Activated naive CD4-positive, alpha-beta T cell treated with anti-CD3 and anti-CD28 coated beads, Interleukin-2, amount 50 U/mL, for 24 hours (primary cell): ENCODE measurements around the gene PCARE.

Experiments used
- H3K27ac Mint-ChIP-seq: one replicate; pipeline ENCODE4 v1.8.0; 2021; ENCODE audit warnings: mild to moderate bottlenecking, mixed read lengths
- H3K27me3 Mint-ChIP-seq: one replicate; pipeline ENCODE4 v1.8.0; 2021; ENCODE audit warnings: mixed read lengths
- H3K36me3 Mint-ChIP-seq: one replicate; pipeline ENCODE4 v1.8.0; 2021; ENCODE audit warnings: mixed read lengths
- H3K4me1 Mint-ChIP-seq: one replicate; pipeline ENCODE4 v1.8.0; 2021; ENCODE audit warnings: mixed read lengths
- H3K4me3 Mint-ChIP-seq: one replicate; pipeline ENCODE4 v1.8.0; 2021; ENCODE audit warnings: mild to moderate bottlenecking, mixed read lengths
- H3K9me3 Mint-ChIP-seq: one replicate; pipeline ENCODE4 v1.8.0; 2021; ENCODE audit warnings: mixed read lengths

Gene PCARE

GRCh38 chr2:29074411-29074810 lies at the start of gene PCARE:
Gene PCARE, minus strand, starts transcription at chr2:29074523. Its CDS starts 262 bp downstream, at chr2:29074261.
- H3K36me3 Mint-ChIP-seq: no peaks in the 10 kb centered on the region
- H3K27me3 Mint-ChIP-seq: no peaks in the 10 kb centered on the region
- H3K9me3 Mint-ChIP-seq: peaks cover 5% of the 10 kb centered on the region
- no peak within 1 kb of the TSS for H3K4me3 Mint-ChIP-seq
- H3K27ac Mint-ChIP-seq: no peak within 1 kb of the TSS
- no peaks in the 10 kb centered on the region for H3K4me1 Mint-ChIP-seq

- Mint-ChIP-seq H3K9me3 (peaks cover 7% of the 10 kb centered on the region), H3K27me3 (no peaks in the 10 kb centered on the region), H3K36me3 (peaks cover 43% of the 10 kb centered on the region), H3K27ac (peak overlapping the region; percentile 63), H3K4me1 (peaks cover 66% of the 10 kb centered on the region), H3K4me3 (peak overlapping the region; percentile 57)
Measured at GRCh38 chr2:29123617-29124349, 49.5 kb upstream of the PCARE start.

- Mint-ChIP-seq H3K27ac (no peak overlapping the region), H3K36me3 (peaks cover 36% of the 10 kb centered on the region), H3K4me3 (no peak overlapping the region), H3K4me1 (peaks cover 75% of the 10 kb centered on the region), H3K9me3 (peaks cover 7% of the 10 kb centered on the region), H3K27me3 (no peaks in the 10 kb centered on the region)
Measured at GRCh38 chr2:29120846-29121245, 46.5 kb upstream of the PCARE start.

GRCh38 chr2:29119211-29119610 lies 44.9 kb upstream of the PCARE start:
- peaks cover 24% of the 10 kb centered on the region for H3K36me3 Mint-ChIP-seq
- H3K27ac Mint-ChIP-seq: peak overlapping the region; percentile 41
- peaks cover 75% of the 10 kb centered on the region for H3K4me1 Mint-ChIP-seq
- H3K4me3 Mint-ChIP-seq: no peak overlapping the region
- peaks cover 7% of the 10 kb centered on the region for H3K9me3 Mint-ChIP-seq
- no peaks in the 10 kb centered on the region for H3K27me3 Mint-ChIP-seq

GRCh38 chr2:29117636-29118303 lies 43.4 kb upstream of the PCARE start:
- peaks cover 61% of the 10 kb centered on the region for H3K4me1 Mint-ChIP-seq
- no peaks in the 10 kb centered on the region for H3K27me3 Mint-ChIP-seq
- H3K4me3 Mint-ChIP-seq: peak overlapping the region; percentile 89
- H3K27ac Mint-ChIP-seq: no peak overlapping the region
- no peaks in the 10 kb centered on the region for H3K9me3 Mint-ChIP-seq
- peaks cover 11% of the 10 kb centered on the region for H3K36me3 Mint-ChIP-seq

- no peaks in the 10 kb centered on the region for H3K27me3 Mint-ChIP-seq
- H3K9me3 Mint-ChIP-seq: no peaks in the 10 kb centered on the region
- peak overlapping the region; percentile 89 for H3K4me3 Mint-ChIP-seq
- H3K36me3 Mint-ChIP-seq: peaks cover 3% of the 10 kb centered on the region
- H3K4me1 Mint-ChIP-seq: peaks cover 58% of the 10 kb centered on the region
- H3K27ac Mint-ChIP-seq: peak overlapping the region; percentile 97
Measured at GRCh38 chr2:29115797-29116781, 41.8 kb upstream of the PCARE start.

- Mint-ChIP-seq H3K27ac (peak within 1 kb of the TSS; percentile 98), H3K27me3 (no peaks in the 10 kb centered on the region), H3K36me3 (no peaks in the 10 kb centered on the region), H3K9me3 (no peaks in the 10 kb centered on the region), H3K4me3 (peak within 1 kb of the TSS; percentile 90), H3K4me1 (peaks cover 49% of the 10 kb centered on the region)
Measured at GRCh38 chr2:29114946-29115609, 40.8 kb upstream of the PCARE start, which contains the start of gene CLIP4. Gene CLIP4, plus strand, starts transcription at chr2:29115415. Its CDS starts 5,974 bp downstream, at chr2:29121389.

- Mint-ChIP-seq H3K4me1 (peaks cover 44% of the 10 kb centered on the region), H3K9me3 (no peaks in the 10 kb centered on the region), H3K36me3 (no peaks in the 10 kb centered on the region), H3K27me3 (no peaks in the 10 kb centered on the region), H3K4me3 (peak overlapping the region; percentile 90), H3K27ac (peak overlapping the region; percentile 98)
Measured at GRCh38 chr2:29114586-29114945, 40.2 kb upstream of the PCARE start.

- peaks cover 37% of the 10 kb centered on the region for H3K4me1 Mint-ChIP-seq
Measured at GRCh38 chr2:29113891-29114321, 39.6 kb upstream of the PCARE start.

GRCh38 chr2:29113027-29113686 lies 38.8 kb upstream of the PCARE start:
- Mint-ChIP-seq H3K36me3 (no peaks in the 10 kb centered on the region), H3K9me3 (no peaks in the 10 kb centered on the region), H3K4me1 (peaks cover 31% of the 10 kb centered on the region), H3K27ac (no peak overlapping the region), H3K27me3 (no peaks in the 10 kb centered on the region), H3K4me3 (no peak overlapping the region)

More at GRCh38 chr2:29113891-29114321, 39.6 kb upstream of the PCARE start:
- Mint-ChIP-seq H3K4me3 (peak overlapping the region; percentile 90), H3K27me3 (no peaks in the 10 kb centered on the region), H3K27ac (peak overlapping the region; percentile 98), H3K9me3 (no peaks in the 10 kb centered on the region), H3K36me3 (no peaks in the 10 kb centered on the region)

- Mint-ChIP-seq H3K36me3 (no peaks in the 10 kb centered on the region), H3K27me3 (no peaks in the 10 kb centered on the region), H3K27ac (no peak overlapping the region), H3K4me1 (peaks cover 24% of the 10 kb centered on the region), H3K4me3 (no peak overlapping the region), H3K9me3 (no peaks in the 10 kb centered on the region)
Measured at GRCh38 chr2:29112379-29112778, 38.1 kb upstream of the PCARE start.

- Mint-ChIP-seq H3K36me3 (no peaks in the 10 kb centered on the region), H3K9me3 (no peaks in the 10 kb centered on the region), H3K4me1 (peaks cover 11% of the 10 kb centered on the region), H3K27me3 (no peaks in the 10 kb centered on the region), H3K27ac (no peak overlapping the region), H3K4me3 (no peak overlapping the region)
Measured at GRCh38 chr2:29110916-29111535, 36.7 kb upstream of the PCARE start.

- no peak overlapping the region for H3K4me3 Mint-ChIP-seq
- no peaks in the 10 kb centered on the region for H3K9me3 Mint-ChIP-seq
- H3K27me3 Mint-ChIP-seq: no peaks in the 10 kb centered on the region
- H3K4me1 Mint-ChIP-seq: peaks cover 4% of the 10 kb centered on the region
- peak overlapping the region; percentile 33 for H3K27ac Mint-ChIP-seq
- H3K36me3 Mint-ChIP-seq: no peaks in the 10 kb centered on the region
Measured at GRCh38 chr2:29109246-29109645, 34.9 kb upstream of the PCARE start.

GRCh38 chr2:29108225-29108624 lies 33.9 kb upstream of the PCARE start:
- Mint-ChIP-seq H3K9me3 (no peaks in the 10 kb centered on the region), H3K27me3 (no peaks in the 10 kb centered on the region), H3K36me3 (no peaks in the 10 kb centered on the region), H3K4me3 (no peak overlapping the region), H3K27ac (no peak overlapping the region), H3K4me1 (peaks cover 4% of the 10 kb centered on the region)
